SK-N-MC (cell line): ENCODE data around the gene KRTAP10-7.

Experiments used
- EZH2 ChIP-seq: fragments of 200-600 bp; sonication (generic); IDR thresholded peaks from one replicate; pipeline ENCODE4 v1.6.1; 2017; ENCODE audit warnings: antibody characterized with exemption
- POLR2AphosphoS5 ChIP-seq: IDR thresholded peaks from 2 replicates; pipeline ENCODE4 v1.6.1; 2012; ENCODE audit warnings: mild to moderate bottlenecking, low read depth, low read length, borderline replicate concordance

- TF ChIP-seq POLR2AphosphoS5 = no peak
- TF ChIP-seq EZH2 = no peak
Observed at GRCh38 chr21:44569861-44570517, 30.4 kb upstream of the KRTAP10-7 start.
